HG03439 (cell line): ENCODE results near the gene DUSP8.

Source experiments
- ATAC-seq: cut with Tn5 transposase; IDR thresholded peaks from one replicate; pipeline ENCODE4 v1.9.1; 2021; ENCODE audit warnings: mild to moderate bottlenecking, moderate library complexity; ENCODE audit not compliant: unreplicated experiment

DUSP8 gene

DNA sequence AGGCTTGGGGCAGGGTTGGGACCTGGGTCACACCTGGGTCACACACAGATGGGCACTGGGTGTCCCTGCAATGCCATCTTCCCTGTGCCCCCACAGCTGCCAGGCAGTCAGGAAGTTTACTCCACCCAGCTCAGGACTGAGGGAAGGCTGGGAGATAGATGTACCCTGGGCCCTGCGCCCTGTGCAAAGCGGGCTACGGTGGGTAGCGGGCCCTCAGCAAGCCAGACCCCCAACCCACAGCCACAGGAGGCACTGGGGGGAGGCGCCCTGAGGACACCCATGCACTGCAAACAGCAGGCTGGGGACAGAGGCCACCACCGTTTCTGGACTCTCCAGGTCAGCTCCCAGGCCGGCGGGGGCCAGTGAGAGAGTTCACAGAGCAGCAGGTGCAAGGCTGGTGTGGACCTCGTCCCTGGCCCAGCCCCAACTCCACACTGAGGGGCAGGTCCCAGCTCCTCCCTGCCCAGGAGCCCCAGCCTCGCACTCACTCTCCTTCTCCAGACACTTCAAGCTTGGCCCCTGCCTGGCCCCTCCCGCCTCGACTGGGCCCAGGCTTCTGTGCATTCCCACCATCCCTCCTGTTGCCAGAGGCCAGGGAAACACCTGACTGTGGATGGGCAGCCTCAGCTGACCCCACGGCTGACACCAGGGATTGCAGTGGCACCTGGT, 4.9 kb downstream of the DUSP8 start:
- no peak for ATAC-seq

DNA sequence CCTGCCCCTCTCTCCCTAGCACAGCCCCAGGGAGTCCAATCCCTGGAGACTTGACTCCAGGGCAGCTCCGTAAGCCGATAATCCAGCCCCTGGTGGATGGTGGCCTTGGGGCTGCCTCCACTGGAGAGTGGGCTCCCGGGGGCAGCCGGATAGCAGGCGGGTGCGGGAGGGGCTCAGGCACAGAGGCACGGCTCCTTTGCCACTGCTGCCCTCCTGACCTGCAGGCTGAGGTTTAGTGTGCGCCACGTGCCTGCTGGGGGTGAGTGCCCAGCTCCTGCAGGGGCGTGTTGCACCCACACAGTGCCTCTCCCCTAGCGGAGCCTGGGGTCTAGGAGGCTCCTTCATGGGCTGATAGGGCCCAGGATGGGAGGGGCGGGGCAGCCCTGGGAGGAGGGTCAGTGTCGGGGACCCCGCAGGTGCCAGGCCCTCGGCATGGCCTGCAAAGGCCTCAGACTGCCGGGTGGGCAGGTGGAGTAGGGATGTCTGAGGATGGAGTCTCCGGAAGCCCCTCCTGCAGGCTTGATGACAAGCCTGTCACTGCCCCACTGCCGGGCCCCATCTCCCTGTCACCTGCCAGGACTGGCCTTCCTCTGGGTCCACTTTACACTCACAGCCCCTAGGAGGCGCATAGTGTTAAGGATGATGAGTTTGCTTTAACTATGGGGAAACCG, 5.6 kb downstream of the DUSP8 start:
- ATAC-seq: no peak

DNA sequence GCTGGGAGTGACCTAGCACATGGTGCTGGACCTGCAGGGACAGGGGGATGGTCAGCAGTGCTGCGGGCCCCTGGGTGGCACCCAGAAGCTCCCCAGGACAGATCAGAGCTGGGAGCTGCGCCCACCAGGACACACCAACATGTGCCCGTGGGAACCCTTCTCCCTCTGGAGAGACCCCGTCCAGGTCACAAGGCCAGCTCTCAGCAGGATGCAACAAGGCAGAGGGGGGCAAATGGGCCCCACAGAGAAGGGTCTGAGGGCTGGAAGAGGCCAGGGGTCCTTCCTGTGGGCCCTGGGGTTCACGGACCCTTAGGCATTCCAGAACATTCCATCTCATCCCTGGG, 6.2 kb downstream of the DUSP8 start:
- ATAC-seq: no peak

DNA sequence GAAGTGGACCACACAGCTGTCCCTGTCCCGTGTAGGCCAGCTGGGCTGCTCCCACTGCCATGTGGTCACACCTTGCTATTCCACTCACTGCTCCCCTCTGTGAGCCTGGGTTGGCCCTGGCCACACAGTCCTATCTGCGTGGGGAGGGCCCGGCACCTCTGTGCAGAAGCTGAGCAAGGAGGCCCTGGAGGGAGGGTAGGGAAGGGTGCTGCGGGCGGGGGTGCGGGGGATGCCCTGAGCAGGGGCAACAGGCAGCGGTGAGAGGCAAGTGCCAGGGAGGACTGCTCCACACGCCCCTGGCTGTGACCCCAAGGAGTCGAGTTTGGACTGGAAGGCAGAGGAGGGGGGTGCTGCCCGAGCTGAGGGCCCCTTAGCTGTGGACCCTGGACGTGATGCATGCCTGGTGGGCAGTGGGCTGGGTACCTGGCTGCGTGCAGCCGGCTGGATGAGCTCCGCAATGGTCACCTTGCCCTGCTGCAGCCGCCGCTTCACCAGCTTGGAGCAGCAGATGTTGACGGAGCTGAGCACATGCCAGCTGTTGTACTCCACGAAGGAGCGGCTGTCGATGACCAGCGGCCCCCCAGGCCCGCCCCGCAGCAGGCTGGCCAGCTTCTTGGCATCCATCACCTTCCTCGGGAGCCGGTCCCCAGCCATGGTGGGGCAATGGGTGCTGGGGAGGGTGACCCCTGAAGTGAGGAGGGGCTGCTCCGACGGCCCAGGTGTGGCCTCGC, 6.7 kb downstream of the DUSP8 start:
- no peak for ATAC-seq

DNA sequence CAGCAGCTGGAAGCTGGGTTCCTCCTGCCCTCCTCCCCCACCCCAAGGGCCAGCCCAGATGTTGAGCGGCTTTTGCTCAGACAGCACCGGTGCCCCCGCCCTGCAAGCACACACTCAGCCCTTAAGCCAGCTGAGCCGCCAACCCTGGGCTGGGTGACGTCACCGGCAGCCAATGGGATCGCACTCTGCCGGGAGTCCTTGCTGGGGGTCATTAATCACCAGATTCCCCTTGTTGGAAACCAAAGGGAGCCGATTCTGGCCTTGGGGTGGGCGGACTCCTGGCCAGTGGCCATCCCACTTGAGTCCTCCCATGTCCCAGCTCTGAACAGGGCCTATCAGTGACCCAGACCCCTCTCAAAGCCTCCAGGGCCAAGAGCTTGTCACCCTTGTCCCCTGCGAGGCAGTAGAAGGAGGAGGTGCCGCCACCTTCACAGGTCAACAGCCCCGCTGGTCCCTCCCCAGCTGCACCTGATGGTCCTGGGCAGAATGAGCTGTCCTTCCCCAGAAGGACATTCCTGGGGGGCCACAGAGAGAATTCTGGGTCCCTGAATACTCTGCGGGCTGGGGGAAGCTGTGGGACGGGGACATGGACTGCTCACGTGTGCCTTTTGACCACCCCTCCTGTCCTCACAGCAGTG, 7.4 kb downstream of the DUSP8 start:
- ATAC-seq: no peak

DNA sequence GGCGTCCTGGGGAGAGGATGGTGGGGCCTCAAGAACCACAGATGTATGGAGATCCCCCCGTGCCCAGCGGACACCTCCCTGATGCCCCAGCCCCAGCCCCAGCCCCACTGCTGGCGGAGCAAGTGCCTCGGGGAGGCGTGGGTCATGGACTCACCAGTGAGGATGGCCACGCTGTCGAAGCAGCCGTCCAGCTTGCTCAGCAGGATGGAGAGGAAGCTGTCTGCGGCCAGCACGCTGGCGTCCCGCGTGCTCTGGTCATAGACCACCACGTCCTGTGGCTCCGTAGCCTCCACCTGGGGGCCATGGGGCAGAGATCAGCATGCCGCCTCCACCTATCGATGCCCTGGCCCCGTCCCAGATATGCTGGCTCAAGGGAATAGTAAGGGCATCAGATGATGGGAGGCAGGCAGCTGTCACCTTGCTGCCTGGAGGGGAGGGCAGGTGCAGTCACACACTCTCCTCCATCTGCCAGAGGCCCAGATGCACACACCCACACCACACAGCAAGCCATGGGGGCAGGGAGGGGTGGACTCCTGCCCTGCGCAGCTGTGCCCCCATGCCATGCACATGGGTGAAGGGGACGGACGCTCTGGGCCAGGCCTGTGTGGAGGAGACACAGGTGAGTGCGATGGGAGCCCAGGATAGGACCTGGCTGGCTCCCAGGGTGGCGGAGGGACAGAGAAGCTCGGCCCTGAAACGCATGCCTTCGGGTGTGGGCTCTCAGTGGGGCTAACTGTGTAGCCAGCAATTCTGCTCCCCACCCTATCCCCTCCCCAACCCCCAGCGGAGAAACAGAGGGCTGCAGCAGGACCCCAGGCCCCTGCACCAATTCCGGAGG, 8.2 kb downstream of the DUSP8 start:
- no peak for ATAC-seq

DNA sequence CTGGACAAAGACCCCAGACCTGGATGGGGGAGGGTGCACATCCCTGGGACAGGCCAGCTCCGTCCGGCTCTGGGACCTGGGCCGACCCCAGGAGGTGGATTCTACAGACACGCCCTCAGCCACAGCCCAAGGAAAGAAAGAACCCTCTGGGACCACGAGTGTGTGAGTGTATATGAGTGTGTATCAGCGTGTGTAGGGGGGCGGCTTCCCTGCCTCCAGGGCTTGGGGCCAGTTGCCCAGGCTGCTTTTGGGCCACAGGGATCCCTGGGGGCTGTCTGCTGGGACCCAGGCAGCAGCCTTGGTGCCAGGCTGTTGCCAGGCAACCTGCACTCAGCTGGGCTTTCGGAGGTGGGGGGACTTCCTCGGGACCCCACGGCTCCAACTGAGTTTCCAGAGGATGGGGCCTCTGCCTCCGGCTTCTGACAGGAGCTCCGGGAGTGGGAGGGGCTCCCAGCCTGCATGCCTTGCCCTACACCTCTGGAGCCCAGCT, 8.9 kb downstream of the DUSP8 start:
- ATAC-seq: no peak

DNA sequence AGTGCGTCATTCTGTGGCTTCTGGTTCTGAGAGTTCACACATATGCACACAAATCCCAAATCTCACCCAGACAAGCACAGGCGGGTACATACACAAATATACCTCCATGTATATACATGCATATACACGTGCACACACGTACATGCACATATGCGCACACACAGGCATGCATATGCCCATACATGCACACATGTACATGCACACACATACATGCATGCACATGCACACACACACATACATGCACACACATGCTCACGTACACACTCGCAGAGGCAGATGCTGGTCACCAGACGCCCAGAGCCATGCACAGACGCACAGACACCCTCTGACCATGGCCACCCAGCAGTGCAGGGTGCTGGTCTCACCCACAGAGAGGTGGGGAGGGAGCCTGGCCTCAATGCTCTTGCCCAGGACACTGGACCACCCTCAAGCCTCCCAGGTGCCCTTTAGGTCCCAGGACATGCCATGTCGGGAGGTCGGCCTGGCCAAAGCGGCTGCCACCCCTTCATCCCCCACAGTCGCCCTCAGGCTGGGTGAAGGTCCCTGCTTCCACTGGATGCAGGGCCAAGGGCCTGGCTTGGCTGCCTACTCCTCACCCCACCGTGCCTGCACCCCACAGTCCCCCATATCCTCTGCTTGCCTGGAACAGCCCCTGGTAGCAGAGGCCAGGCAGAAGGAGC, 9.5 kb downstream of the DUSP8 start:
- ATAC-seq: no peak

DNA sequence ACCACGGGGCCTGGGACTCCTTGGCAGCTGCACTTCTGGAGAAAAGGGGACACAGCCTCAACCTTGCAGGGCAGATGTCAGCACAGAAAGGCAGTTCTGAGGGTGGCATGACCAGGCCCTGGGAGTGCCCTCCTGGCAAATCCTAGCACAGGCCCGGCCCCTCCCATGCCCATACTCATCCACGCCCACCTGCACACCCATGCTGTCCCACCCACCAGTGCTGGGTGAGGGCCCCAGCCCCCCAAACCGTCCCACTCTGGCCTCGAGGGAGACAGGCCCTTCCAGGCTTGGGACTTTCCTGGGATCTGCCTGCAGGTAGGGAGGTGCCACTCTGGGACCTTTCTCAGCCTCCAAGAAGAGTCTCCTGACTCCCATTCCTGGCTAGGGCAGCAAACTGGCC, 10.1 kb downstream of the DUSP8 start:
- no peak for ATAC-seq

DNA sequence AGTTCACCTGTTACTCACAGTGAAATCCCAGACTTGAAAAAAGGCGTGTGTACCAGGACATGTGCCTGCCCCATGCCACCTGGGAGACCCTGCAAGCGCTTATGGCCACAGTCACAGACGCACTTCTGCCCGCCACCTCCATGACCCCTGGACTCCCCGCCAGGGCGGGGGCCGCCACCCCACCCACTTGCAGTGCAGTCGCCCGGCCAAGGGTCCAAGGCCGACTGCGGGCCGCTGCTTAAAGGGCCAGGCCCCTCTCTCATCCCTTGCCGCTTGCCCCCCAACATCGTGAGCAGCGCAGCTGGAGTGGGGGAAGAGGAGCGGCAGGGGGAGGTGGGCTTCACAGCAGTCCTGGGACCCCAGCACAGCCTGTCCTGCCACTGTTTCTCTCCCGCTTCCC, 10.8 kb downstream of the DUSP8 start:
- ATAC-seq: no peak

DNA sequence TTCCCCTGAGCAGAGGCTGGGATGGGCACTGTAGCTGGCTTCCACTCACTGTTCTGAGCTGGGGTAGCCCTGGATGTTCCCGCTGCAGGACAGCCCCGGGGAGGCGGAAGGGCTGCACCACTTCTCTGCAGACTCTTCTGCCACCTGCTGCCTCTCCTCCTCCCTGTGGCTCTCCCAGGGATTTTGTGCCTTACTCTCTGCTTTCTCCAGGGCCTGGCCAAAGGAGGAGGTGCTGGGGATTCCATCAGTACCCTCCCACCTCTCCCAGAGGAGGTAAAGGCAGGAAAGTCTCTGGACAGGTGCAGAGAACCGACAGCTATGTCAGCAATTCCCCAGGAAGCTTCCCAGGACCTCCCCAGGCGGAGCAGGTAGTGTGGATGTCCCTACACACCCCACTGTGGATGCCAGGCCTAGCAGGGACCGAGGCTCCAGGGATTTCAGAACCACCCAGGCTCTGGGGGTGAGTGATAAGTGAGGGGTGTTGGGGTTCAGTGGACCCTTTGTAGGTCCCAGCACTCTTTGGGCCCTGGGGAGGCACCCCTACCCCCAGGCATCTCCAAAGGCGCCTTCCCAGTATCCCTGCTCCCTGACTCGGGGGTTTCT, 11.3 kb downstream of the DUSP8 start:
- ATAC-seq: no peak

DNA sequence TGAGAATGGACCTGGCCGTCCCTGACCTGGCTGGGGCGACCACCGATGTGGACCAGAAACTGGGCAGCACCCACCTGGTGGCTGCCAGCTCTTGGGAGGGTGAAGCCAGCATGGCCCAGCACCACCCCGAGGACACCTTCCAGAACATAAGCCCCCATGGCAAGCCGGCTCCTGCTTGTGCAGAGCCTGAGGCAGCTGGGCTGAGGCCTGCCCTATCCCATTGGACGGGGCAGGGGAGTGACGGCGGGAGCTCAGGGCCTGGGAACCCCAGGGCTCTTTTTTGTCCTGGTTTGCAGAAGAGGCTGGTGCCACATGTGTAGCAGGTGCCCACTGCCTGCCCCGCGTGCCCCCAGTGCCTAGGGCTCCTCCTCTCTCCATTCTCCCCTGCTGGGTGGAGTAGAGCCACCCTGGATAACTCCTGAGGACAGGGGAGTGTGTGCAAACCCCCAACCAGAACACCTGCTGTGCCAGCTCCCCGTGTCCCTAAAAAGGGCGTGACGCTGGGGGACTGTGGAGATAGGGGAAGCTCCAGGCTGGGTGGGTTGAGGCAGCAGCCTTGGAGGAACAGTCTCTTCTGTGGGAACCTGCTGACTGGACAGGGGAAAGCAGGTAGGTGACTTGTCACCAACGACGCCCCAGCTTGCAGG, 11.9 kb downstream of the DUSP8 start:
- no peak for ATAC-seq

DNA sequence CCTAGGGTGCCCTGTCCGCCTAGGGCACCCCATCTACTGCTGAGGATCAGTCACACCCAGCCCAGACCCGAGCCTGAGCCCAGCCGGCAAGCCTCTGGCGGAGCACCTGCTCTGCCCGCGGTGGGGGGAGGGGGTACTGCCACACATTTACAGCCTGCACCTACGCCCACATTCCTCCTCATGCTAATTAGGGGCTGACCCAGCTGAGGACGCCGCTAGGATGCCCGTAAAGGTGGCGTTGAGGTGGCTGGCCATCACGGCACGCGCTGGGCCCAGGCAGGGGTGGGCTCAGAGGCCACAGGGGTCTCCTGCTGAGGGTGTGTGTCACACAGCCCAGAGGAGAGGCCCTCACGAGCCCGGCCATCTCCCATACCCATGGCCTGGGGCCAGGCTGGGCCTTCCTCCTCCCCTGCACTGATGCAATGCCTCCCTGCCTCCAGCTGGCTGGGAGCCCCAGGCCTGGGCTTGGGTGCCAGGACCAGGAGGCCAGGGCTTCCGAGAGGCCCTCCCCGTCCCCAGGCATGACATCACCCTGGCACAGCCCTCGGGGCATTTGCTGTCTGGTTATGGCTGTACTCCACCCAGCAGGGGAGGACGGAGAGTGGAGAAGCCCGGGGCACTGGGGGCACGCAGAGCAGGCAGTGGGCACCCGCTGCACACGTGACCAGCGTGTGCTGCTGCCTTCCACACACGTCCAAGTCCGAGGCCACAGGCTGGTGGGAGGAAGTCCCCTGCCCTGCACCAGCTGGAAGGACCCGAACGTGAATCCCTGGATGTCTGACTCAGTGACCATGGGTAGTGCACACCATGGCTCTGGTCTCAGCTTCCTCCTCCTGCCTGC, 12.7 kb downstream of the DUSP8 start:
- ATAC-seq: no peak

DNA sequence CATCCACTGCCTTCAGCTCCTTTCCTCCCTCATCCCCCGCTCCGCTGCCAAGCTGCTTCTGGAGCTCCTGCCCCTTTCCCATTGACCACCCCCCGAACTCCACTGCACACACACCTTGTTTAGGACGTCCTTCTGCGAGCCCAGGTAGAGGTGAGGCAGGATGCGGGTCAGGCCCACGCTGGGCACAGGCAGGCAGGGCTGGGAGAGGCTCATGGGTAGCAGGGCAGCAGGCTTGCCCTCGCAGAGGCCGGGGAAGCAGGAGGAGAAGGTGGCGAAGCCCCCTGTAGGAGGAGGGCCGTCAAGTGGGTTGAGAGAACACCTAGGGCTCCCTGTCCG, 13.3 kb downstream of the DUSP8 start:
- no peak for ATAC-seq

DNA sequence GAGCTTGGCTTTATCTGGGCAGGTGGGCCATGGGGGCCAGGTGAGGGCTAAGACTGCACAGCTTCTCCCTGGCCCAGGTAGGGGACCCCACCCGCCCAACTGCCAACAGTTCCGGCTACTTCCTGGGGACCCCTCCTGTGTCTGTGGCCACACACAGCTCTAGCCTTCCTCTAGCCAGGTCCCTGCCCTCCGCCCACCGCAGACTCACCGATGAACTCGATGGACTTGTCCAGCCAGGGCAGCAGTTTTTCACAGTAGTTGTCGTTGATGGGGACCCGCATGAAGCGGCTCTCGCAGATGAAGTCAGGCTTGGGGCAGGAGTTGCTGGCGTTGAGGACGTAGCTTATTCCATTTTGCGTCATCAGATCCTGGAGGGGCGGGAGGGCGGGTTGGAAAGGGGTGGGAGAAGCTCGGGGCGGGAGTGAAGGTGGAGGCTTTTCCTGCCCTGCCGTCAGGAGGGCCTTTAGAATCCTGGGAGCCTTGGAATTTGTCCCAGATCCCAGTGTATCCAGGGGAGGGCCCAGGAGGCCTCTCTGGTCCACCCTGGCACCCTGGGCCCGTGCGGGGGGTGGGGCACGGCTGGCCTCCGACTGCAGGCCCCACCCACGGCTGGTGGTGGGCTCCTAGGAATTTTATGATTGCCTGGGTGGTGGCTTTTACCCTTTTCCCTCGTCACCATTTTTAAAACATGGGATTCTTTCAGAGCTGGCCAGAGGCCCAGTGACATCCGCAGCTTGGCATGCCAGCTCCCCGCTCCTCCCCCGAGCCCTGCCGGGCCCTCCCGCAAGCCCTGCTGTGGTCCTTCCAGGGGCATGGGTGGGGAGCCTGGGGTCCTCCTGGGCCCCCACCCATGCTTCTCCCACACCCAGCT, 13.9 kb downstream of the DUSP8 start:
- ATAC-seq: no peak

DNA sequence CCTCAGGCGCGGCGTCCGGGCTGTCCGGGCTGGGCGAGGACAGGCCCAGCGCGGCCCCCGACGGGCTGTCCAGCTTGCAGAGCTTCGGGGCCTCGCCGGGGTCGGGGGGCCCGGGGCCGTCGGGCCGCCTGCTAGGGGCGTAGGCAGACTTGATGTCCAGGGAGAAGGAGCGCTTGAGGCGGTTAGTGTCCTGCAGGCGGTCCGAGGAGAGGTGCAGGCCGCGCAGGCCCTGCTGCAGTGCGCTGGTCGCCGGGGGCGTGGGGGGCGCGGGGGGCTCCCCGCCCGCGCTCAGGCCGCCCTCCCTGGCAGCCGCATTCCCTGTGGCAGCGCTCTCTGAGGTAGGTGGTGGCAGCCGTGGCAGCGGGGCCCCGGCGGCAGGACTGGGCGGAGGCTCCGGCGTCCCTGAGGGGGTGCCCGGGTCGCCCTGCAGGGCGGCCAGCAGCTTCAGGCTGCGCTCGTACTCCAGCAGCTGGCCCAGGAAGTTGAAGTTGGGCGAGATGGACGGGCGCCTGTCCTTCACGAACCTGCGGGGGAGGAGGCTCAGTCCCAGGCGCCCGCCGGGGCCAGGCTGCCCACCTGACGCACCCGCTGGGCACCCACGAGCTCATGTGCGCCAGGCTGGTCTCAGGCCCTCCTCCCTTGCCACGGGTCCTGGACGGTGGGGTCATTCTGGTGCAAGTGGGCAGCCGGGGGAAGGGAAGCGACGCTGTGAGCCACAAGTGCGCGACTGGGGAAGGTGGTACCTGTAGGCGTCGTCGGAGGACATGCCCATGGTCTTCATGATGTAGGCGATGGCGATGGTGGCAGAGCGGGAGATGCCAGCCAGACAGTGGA, 14.8 kb downstream of the DUSP8 start:
- no peak for ATAC-seq
